ENCODE results near the gene DAG1.

The DAG1 gene

DNA sequence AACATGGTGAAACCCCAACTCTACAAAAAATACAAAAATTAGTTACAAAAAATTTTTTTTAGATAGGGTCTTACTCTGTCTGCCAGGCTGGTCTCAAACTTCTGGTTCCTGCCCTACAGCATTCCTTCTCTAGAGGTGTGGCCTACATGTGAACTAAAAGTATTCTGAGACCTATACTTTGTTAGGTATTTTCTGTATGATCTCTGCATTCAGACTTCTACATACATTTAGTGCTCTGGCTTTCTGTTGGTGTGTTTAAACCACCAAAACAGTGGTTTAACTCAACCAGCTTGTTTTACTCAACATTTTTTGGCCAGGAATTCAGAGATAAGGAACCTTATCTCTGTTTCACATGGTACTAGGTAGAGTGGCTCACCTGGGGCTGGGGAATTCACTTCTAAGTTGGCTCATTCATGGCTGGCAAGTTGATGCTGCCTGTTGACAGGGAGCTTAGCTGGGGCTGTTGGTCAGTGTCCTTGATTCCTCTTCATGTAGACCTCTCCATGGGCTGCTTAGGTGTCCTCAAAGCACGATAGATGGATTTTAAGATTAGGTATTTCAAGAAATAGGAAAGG is 42.8 kb downstream of the DAG1 start:
- no peak for DNase-seq (ENCODE audit: low read depth in 2 of 2, low spot score in 1 of 2)

DNA sequence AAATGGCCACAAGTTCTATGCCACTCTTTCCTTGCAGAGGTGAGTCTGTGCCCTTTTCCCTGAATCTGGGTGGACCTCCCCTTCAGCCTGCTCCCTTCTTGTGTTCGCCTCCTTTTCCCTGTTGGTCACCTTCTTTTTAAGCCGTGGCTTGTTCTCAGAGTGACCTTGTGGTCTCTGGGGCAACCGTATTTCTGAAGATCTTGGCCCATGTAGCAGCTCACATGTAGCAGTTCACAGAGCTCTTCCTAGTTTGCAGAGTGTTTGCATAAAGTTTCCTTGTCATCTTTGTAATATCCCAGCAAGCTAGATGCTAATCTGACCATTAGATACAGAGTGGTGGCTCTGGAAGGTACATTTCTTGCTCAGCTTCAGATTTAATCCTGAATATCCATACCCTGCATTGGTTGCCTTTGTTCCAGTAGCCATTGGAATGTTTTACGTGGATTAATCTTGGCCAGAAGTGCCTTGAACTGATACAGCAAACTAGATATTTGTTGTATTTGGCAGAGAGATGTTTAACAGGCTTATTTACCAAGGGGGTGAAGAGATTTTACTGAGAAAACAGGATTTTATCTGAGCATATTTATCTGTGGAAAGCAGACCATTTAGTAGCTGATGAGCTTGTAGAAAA is 43.5 kb downstream of the DAG1 start:
- DNase-seq (ENCODE audit: low read depth in 2 of 2, low spot score in 1 of 2): no peak

DNA sequence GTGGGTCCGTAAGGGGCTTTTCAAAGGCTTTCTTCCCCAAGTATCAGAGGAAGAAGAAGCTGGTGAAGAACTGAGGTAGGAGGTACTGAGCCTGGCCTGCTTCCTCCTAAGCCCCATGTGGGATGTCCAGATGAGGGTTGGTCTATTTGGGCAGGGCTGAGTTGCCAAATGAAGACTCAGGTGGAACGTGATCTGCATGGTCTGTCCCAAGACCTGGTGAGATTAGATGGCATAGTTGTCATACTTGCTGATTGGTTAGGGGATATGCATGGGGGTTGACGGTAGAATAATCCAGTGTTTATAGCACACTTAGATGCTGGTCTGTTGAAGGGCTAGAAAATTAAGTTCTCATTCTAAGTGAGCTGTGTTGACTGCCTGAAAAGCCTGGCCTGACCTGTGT is 47.9 kb downstream of the DAG1 start:
- DNase-seq (ENCODE audit: low read depth in 2 of 2, low spot score in 1 of 2): no peak

DNA sequence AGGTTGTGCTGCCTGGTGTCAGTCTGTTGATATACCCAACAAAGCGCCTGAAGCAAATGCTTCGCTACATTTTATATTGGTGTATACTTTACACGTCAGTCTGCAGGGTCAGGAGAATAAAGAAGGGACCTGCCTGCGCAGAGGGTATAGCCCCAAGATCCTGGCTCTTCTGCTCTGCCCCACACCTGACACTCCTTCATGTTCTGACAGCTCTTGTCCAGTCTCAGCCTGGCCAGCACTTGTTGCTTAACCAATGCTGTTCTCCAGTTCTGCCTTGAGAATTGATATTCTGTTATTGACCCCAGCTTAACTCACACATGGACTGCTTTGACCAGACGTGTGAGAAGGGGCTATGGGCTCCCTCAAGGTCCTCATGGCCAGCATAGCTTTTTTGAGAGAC is 48.4 kb downstream of the DAG1 start:
- no peak for DNase-seq (ENCODE audit: low read depth in 2 of 2, low spot score in 1 of 2)

DNA sequence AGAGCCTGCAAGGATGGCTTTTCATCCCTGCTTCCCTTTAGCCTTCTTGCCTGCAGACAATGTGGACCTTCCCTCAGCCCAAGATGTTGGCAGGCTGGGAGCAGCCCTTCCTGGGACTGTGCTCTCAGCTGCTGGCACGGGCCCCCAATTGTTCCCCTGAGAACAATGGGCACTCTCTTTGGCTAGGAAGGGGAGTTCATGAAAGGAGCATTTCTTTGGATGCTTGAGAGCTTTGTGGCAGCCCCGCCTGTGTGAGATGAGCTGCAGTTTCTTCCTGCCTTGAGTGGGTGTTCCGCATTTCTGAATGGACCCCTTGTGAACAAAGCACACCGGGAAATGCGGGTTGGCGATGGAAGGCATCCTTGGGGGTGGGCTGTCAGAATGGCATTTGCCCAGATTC is 49.2 kb downstream of the DAG1 start:
- DNase-seq (ENCODE audit: low read depth in 2 of 2, low spot score in 1 of 2): no peak

DNA sequence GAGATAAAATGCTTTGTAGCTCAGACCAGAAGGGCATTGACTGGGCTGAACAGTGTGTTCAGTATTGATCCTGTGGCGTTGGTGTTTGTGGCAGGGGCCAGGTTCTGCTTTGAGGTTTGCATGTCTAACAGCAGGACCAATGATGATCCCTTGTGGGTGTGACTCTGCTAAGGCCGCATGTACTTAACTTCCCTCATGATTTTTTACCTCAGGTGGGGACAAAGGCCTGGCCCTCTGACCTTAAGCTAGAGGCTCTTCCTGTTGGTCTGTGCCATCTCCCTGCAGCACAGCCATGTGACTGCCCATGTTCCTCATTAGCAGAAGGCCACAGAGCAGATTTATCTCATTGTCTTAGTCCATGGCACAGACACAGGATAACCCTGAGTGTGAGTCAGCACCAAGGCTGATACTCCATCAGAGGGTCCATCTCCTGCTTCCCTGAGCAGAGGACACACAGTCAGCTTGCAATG is 49.9 kb downstream of the DAG1 start:
- DNase-seq (ENCODE audit: low read depth in 2 of 2, low spot score in 1 of 2): no peak

DNA sequence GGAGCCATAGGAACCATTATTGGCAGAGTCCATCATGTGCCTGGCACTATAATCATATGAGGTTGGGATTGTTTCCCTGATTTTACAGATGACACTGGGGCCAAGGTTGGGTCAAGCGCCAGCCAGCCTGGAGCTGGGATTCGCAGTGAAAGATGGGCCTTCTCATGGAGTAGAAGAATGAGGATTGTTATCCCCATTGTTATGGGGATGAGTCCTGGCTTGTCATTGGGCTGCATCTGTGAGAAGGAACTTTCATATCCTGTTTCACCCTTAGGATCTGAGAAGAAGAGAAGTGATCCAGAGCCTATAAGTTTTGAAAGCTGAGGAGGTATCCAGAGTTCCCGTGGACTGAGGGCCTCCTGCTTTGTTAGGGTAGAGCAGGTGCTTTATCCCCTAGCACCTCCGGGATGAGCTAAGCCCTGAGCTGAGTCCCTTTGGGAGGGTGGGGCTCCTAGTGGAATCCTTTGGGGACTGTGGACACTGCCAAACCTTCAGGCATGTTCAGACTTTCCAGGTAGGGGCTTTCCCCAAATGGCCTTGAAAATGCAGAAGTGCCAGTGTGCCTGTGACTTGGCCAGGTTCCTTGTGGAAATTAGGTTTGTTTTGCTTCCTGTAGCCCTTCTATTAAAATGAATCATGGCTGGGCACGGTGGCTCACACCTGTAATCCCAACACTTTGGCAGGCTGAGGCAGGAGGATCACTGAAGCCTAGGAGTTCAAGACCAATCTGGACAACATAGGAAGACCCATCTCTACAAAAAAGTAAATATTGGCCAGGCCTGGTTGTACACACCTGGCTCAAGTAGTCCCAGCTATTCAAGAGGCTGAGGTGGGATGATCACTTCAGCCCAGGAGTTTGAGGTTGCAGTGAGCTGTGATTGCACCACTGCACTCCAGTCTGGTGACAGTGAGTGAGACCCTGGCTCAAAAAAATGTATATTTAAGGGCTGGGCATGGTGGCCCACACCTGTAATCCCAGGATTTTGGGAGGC is 54.0 kb downstream of the DAG1 start:
- DNase-seq (ENCODE audit: low read depth in 2 of 2, low spot score in 1 of 2): no peak

DNA sequence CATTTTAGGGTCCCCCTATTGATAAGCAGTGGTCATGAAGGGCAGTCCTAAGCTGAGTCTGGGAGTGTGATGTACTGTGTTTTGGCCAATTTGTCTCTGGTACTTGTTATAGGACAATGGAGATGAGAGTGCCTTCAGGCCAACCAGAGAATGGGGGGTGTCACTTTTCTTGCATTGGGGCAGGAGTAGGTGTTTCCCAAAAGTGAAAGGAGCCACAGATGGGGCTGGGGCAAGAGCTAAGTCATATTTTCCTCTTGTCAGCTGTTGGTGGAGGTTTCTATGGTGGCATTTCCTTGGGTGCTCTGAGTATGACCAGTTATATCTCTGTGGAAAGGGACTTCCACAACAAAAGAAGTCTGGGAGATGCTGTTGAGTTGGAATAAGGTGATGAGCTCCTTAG is 59.5 kb downstream of the DAG1 start:
- DNase-seq (ENCODE audit: low read depth in 2 of 2, low spot score in 1 of 2): no peak

DNA sequence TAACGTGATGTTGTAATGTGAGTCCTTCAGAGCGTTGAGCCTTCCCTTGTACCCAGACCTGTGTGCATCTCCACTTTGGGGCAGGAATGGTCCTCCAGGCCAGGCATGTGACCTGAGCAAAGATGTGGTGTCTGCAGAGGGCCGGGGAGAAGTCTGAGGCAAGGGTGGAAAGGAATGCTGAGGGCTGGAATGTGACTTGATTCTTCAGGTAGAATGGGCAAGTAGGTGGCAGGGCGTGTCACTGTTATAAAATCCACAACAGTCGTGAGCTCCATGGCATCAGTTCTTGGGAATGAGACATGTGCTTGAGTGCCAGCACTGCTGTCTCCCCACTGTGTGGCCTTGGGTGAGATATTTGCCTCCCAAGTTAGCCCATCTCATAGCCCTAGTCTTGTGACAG is 60.2 kb downstream of the DAG1 start:
- DNase-seq (ENCODE audit: low read depth in 2 of 2, low spot score in 1 of 2): no peak

DNA sequence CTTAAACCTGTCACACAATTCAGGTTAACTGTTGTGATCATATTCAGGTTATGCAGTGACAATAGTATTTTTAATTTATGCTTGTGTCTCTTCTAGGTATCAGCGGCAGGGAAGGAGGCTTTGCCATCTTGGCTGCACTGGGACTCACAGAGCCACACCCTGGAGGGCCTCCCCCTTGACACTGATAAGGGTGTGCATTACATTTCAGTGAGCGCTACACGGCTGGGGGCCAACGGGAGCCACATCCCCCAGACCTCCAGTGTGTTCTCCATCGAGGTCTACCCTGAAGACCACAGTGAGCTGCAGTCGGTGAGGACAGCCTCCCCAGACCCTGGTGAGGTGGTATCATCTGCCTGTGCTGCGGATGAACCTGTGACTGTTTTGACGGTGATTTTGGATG is 60.6 kb downstream of the DAG1 start:
- DNase-seq (ENCODE audit: low read depth in 2 of 2, low spot score in 1 of 2): no peak

DNA sequence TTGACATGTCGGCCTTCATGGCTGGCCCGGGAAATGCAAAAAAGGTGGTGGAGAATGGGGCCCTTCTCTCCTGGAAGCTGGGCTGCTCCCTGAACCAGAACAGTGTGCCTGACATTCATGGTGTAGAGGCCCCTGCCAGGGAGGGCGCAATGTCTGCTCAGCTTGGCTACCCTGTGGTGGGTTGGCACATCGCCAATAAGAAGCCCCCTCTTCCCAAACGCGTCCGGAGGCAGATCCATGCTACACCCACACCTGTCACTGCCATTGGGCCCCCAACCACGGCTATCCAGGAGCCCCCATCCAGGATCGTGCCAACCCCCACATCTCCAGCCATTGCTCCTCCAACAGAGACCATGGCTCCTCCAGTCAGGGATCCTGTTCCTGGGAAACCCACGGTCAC is 61.2 kb downstream of the DAG1 start:
- DNase-seq (ENCODE audit: low read depth in 2 of 2, low spot score in 1 of 2): no peak

DNA sequence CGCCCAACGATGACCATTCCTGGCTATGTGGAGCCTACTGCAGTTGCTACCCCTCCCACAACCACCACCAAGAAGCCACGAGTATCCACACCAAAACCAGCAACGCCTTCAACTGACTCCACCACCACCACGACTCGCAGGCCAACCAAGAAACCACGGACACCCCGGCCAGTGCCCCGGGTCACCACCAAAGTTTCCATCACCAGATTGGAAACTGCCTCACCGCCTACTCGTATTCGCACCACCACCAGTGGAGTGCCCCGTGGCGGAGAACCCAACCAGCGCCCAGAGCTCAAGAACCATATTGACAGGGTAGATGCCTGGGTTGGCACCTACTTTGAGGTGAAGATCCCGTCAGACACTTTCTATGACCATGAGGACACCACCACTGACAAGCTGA is 61.6 kb downstream of the DAG1 start:
- DNase-seq (ENCODE audit: low read depth in 2 of 2, low spot score in 1 of 2): no peak

DNA sequence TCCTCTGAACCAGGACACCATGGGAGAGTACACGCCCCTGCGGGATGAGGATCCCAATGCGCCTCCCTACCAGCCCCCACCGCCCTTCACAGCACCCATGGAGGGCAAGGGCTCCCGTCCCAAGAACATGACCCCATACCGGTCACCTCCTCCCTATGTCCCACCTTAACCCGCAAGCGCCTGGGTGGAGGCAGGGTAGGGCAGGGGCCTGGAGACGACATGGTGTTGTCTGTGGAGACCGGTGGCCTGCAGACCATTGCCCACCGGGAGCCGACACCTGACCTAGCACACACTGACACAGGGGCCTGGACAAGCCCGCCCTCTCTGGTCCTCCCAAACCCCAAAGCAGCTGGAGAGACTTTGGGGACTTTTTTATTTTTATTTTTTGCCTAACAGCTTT is 63.0 kb downstream of the DAG1 start:
- no peak for DNase-seq (ENCODE audit: low read depth in 2 of 2, low spot score in 1 of 2)

DNA sequence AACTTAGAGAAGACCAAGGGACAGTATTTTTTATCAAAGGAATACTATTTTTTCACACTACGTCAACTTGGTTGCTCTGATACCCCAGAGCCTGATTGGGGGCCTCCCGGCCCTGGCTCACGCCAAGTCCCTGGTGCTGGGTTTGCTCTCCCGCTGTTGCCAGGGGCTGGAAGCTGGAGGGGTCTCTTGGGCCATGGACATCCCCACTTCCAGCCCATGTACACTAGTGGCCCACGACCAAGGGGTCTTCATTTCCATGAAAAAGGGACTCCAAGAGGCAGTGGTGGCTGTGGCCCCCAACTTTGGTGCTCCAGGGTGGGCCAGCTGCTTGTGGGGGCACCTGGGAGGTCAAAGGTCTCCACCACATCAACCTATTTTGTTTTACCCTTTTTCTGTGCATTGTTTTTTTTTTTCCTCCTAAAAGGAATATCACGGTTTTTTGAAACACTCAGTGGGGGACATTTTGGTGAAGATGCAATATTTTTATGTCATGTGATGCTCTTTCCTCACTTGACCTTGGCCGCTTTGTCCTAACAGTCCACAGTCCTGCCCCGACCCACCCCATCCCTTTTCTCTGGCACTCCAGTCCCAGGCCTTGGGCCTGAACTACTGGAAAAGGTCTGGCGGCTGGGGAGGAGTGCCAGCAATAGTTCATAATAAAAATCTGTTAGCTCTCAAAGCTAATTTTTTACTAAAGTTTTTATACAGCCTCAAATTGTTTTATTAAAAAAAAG is 63.9 kb downstream of the DAG1 start:
- no peak for DNase-seq (ENCODE audit: low read depth in 2 of 2, low spot score in 1 of 2)

DNA sequence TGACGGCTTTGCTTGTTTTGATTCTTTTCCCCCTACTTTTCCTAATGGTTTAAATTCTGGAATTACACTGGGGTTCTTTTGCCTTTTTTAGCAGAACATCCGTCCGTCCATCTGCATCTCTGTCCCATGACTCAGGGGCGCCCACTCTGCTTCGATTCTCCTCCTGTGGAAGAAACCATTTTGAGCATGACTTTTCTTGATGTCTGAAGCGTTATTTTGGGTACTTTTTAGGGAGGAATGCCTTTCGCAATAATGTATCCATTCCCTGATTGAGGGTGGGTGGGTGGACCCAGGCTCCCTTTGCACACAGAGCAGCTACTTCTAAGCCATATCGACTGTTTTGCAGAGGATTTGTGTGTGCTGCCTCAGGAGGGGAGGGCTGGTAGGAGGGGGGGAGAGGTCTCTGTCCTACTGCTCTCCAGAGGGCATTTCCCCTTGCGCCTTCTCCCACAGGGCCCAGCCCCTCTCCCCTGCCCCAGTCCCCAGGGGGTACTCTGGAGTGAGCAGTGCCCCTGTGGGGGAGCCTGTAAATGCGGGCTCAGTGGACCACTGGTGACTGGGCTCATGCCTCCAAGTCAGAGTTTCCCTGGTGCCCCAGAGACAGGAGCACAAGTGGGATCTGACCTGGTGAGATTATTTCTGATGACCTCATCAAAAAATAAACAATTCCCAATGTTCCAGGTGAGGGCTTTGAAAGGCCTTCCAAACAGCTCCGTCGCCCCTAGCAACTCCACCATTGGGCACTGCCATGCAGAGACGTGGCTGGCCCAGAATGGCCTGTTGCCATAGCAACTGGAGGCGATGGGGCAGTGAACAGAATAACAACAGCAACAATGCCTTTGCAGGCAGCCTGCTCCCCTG is 64.7 kb downstream of the DAG1 start:
- DNase-seq (ENCODE audit: low read depth in 2 of 2, low spot score in 1 of 2): no peak

DNA sequence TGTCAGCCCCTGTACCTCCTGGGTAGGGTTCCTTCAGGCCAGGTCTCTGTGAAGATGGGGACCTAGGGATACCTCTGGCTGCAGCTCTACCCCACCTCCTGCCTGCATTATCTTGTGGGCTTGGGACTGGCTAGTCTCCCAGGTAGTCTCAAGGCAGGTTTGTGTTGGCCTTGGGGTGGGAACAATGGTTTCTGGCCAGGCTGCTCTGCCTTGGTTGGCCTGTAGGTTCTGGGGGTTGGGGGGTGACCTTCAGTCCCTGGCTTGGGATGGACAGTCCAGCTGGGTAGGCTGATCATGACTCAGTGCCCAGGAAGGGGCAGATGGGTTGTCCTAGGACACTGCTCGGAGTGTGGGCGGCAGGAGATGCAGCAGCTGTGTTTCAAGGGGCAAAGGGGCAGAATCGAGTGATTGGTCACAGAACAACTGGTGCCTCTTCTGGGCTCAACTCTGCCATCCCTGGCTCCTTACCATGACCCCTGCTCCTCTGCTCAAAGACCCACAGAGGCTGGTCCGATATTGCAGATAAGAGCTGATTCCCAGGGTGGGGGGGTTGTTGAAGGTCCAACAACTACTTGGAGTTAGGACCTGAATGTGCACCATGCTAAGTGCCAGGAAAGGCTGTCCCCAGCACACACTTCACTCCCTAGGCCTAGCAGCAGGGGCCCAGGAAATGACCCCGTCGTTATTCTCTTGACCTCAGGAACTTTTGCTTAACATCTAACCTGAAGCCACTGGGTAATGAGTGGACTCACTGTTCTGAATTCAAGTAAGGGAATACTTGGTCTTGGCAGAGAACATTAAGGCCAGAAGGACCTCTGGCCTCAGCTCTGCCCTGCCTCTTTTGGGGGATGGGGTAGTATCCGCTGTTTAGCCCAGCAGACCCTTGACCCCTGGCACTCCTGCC is 66.2 kb downstream of the DAG1 start:
- no peak for DNase-seq (ENCODE audit: low read depth in 2 of 2, low spot score in 1 of 2)

DNA sequence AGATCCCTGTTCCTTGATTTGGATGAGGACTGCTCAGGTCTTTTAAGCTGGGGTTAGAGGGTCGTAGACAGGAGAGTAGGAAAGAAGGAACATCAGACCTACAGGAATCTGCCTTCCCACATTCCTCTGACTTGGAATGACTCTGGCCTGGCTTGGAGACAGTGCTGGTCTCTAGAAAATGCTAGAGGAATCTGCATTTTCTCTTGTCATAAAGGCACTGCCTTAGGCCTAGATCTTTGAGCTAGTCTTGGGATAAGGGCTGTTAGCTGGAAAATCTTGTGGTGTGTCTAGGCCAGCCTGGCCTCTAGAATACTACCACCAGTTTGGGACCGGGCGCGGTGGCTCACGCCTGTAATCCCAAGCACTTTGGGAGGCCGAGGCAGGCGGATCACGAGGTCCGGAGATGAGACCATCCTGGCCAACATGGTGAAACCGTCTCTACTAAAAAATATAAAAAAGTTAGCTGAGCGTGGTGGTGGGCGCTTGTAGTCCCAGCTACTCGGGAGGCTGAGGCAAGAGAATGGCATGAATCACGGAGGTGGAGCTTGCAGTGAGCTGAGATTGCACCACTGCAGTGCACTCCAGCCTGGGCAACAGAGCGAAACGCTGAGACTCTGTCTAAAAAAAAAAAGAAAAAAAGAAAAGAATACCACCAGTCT is 66.9 kb downstream of the DAG1 start:
- DNase-seq (ENCODE audit: low read depth in 2 of 2, low spot score in 1 of 2): no peak

DNA sequence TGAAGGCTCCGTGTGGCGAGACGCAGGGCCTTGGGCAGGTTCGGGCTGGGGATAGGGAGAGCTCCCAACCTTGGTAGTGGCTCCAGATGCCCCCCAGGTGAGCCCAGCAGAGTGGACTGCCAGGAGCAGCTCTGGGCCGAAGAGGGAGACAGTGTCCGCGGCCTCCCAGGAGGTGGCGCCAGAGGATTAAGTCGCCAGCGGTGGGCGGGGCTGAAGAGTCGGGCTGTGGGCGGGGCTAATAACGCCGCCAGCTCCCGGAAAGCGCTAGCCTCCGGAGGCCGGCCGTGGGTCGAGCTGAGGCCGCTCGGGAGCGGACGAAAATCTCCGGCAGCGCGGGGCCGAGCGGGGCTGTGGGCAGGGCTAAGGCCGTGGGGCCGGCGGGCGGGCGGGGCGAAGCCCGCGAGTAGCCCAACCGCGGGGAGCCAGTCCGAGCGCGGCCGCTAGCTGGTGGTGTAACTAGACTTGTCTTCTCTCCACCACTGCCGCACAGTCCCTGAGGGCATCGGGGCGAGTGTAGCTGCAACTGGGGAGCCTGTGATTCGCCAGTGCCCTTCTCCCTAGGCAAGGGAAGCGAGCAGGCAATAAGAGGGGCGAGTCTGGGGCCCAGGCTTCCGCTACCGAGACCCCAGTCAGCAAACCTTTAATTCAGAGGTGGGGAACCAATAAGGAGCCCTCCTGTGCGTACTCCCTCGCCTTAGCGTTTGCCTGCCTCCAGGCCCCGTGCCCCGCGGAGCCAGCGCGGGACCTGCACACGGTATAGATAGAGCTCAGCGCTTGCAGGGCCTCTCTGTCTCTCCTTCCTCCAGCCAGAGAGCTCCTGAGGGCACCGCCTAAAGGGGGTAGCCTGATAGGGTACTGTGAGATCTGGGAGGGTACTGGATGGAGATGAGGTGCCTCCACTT is 69.8 kb downstream of the DAG1 start:
- peak; percentile 88 for DNase-seq (ENCODE audit: low read depth in 2 of 2, low spot score in 1 of 2)
